ENCODE results near the gene PIRT.

- TF ChIP-seq, protein P1, sequence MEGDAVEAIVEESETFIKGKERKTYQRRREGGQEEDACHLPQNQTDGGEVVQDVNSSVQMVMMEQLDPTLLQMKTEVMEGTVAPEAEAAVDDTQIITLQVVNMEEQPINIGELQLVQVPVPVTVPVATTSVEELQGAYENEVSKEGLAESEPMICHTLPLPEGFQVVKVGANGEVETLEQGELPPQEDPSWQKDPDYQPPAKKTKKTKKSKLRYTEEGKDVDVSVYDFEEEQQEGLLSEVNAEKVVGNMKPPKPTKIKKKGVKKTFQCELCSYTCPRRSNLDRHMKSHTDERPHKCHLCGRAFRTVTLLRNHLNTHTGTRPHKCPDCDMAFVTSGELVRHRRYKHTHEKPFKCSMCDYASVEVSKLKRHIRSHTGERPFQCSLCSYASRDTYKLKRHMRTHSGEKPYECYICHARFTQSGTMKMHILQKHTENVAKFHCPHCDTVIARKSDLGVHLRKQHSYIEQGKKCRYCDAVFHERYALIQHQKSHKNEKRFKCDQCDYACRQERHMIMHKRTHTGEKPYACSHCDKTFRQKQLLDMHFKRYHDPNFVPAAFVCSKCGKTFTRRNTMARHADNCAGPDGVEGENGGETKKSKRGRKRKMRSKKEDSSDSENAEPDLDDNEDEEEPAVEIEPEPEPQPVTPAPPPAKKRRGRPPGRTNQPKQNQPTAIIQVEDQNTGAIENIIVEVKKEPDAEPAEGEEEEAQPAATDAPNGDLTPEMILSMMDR (IDR thresholded peaks at IDR 0.05; ENCODE audit: low read length): no peak
- TF ChIP-seq EZH2phosphoT487 (IDR thresholded peaks at IDR 0.05; ENCODE audit: low read length) (no peak), EZH2 (optimal IDR thresholded peaks at IDR 0.05; ENCODE audit: low read depth, low read length) (no peak)
Measured at GRCh38 chr17:10821054-10821453, 16.8 kb downstream of the PIRT start.
